GM04504 (cell line): Measurements from ENCODE around the gene CCL20.
"Not testable (repeated sequence)": the region's sequence is repeated elsewhere in the genome, so short reads cannot be mapped to it uniquely, and the experiment has no call there.

Source experiments
- DNase-seq: peaks from one replicate; pipeline ENCODE4 v3.0.0-alpha.2; 2012; ENCODE audit warnings: low read depth

CCL20 gene

GRCh38 chr2:227813562-227814353, at the start of gene CCL20:
Gene CCL20, plus strand, starts transcription at chr2:227813842. Its CDS starts 70 bp downstream, at chr2:227813912.
- no peak for DNase-seq

GRCh38 chr2:227765788-227766372, 47.8 kb upstream of the CCL20 start:
- no peak for DNase-seq

GRCh38 chr2:227766373-227766883, 47.2 kb upstream of the CCL20 start:
- peak; percentile 39 for DNase-seq

GRCh38 chr2:227767830-227768229, 45.8 kb upstream of the CCL20 start:
- no peak for DNase-seq

- DNase-seq, result no peak
These were observed 41.4 kb upstream of the CCL20 start for GRCh38 chr2:227772197-227772661.

GRCh38 chr2:227772932-227773331, 40.7 kb upstream of the CCL20 start:
- DNase-seq, result no peak

- no peak for DNase-seq
These were observed 39.5 kb upstream of the CCL20 start for GRCh38 chr2:227774011-227774624.

- no peak for DNase-seq
These were observed 38.5 kb upstream of the CCL20 start for GRCh38 chr2:227774895-227775842.

- no peak for DNase-seq
These were observed 32.5 kb upstream of the CCL20 start for GRCh38 chr2:227780981-227781615.

- DNase-seq, result no peak
These were observed 31.8 kb upstream of the CCL20 start for GRCh38 chr2:227781841-227782240.

GRCh38 chr2:227782804-227783203, 30.8 kb upstream of the CCL20 start:
- no peak for DNase-seq

GRCh38 chr2:227783404-227784138, 30.1 kb upstream of the CCL20 start:
- DNase-seq, result no peak

- no peak for DNase-seq
These were observed 28.3 kb upstream of the CCL20 start for GRCh38 chr2:227785293-227785692.

GRCh38 chr2:227788561-227789018, 25.1 kb upstream of the CCL20 start:
- no peak for DNase-seq

- no peak for DNase-seq
These were observed 23.8 kb upstream of the CCL20 start for GRCh38 chr2:227789803-227790202.

GRCh38 chr2:227793148-227793712, 20.4 kb upstream of the CCL20 start:
- DNase-seq, result no peak

- DNase-seq, result no peak
These were observed 17.5 kb upstream of the CCL20 start for GRCh38 chr2:227796045-227796711.

- not testable (repeated sequence) for DNase-seq
These were observed 16.9 kb upstream of the CCL20 start for GRCh38 chr2:227796768-227797167.

GRCh38 chr2:227799202-227799601, 14.4 kb upstream of the CCL20 start:
- DNase-seq, result no peak
